Right lobe of liver (tissue), 4 donors: Measurements from ENCODE around the gene RAB10.

Experiments
- POLR2A ChIP-seq: fragments of 450-650 bp; IDR thresholded peaks from one replicate; pipeline ENCODE4 v1.6.1; 2017; ENCODE audit warnings: antibody characterized with exemption, mild to moderate bottlenecking
- TF ChIP-seq, protein P1 (sequence below), 4 donors: fragments of 200-600 bp in 3 of 4; fragments of 450-650 bp in 1 of 4; IDR thresholded peaks; one replicate each; pipeline versions ENCODE4 v1.5.1 to v1.8.0; 2016 to 2022; ENCODE audit warnings: antibody characterized with exemption in 4 of 4, mild to moderate bottlenecking in 2 of 4
- donor health status: DM: no; HTN: no; CAD: no.
- donor health status: DM: no; HTN: no; CAD: no.
- donor health status: DM: no; HTN: yes; CAD: no.

- TF ChIP-seq, protein P1, sequence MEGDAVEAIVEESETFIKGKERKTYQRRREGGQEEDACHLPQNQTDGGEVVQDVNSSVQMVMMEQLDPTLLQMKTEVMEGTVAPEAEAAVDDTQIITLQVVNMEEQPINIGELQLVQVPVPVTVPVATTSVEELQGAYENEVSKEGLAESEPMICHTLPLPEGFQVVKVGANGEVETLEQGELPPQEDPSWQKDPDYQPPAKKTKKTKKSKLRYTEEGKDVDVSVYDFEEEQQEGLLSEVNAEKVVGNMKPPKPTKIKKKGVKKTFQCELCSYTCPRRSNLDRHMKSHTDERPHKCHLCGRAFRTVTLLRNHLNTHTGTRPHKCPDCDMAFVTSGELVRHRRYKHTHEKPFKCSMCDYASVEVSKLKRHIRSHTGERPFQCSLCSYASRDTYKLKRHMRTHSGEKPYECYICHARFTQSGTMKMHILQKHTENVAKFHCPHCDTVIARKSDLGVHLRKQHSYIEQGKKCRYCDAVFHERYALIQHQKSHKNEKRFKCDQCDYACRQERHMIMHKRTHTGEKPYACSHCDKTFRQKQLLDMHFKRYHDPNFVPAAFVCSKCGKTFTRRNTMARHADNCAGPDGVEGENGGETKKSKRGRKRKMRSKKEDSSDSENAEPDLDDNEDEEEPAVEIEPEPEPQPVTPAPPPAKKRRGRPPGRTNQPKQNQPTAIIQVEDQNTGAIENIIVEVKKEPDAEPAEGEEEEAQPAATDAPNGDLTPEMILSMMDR (IDR thresholded peaks at IDR 0.05), result no peak
- TF ChIP-seq POLR2A, result no peak
Measured at GRCh38 chr2:26184121-26184520, 150.2 kb downstream of the RAB10 start.
